Measurements from ENCODE around the gene MTHFD1L. TPM values are rescaled to one million over a fixed set of nuclear protein-coding genes. Genes with fewer than 3 reads are reported as not detected.

MTHFD1L gene
- total RNA-seq, 4 donors from 2014 or later: 2.4 to 19.2 (median 8.0) TPM

DNA sequence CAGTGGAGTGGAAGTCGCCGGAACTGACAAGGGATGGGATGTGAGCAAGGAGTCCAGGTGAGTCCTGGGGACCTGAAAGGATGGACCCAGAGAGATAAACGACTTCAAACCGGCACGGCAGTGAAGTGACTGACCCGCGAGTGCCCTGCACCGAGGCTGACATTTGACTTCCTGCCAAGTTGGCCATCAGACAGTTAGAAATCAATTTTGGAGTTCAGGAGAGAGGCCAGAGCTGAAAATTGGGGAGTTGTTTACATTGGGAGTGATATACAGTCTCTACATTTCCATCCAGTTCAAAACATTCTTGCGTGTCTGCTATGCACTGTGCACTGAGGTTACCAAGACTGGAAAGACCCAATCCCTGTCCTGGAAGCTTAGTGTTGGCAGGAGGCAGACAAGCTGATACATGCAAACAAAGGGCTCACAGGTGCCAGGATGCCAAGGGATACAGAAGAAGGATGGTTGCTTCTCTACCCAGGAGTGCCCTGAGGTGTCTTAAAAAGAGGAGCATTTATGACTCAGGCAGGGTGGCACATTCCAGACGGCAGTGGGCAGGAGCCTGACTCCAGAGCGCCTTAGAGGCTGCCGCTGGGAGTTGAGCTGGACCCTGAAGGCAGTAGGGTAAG is 186.6 kb downstream of the MTHFD1L start:
- no peak for DNase-seq
- WGBS, 2 donors: 55 to 60% methylated on average over 11 to 12 of the region's 12 CpGs
- no peak overlapping the region for H3K4me3 ChIP-seq
- no peak overlapping the region for H3K27ac ChIP-seq
- TF ChIP-seq CTCF (IDR thresholded peaks at IDR 0.05) (no peak), POLR2A (IDR thresholded peaks at IDR 0.05) (no peak)
- no peaks in the 10 kb centered on the region for H3K9me3 ChIP-seq
- H3K4me1 ChIP-seq: peaks cover 0 to 4% (median 0%) of the 10 kb centered on the region in 3 donors
- intact Hi-C loops (cut with DNase I): no loop called here
- H3K36me3 ChIP-seq: no peaks in the 10 kb centered on the region
- no peaks in the 10 kb centered on the region for H3K27me3 ChIP-seq

DNA sequence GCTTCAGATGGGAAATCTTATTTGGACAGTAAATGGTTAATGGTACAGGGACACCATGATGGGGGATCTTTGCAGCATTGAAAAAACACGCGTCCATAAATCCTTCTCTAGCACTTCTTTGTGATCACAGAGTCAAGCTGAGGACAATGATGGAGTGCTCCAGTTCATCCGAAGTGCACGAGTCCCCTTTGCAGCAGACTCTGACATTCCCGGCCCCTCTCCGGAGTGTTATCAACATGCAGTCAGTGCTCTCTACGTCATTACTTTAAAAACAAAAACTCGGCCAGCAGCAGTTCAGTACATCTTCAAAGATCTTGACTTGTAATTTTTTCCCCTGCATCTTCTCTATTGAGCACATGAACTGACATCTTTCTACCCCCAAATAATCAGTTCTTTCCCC is 188.8 kb downstream of the MTHFD1L start:
- no peak for DNase-seq
- H3K27ac ChIP-seq: peak overlapping the region in 1 of 4 donors; percentile 39
- WGBS, 2 donors: 59 to 70% methylated on average over 8 of the region's 8 CpGs

DNA sequence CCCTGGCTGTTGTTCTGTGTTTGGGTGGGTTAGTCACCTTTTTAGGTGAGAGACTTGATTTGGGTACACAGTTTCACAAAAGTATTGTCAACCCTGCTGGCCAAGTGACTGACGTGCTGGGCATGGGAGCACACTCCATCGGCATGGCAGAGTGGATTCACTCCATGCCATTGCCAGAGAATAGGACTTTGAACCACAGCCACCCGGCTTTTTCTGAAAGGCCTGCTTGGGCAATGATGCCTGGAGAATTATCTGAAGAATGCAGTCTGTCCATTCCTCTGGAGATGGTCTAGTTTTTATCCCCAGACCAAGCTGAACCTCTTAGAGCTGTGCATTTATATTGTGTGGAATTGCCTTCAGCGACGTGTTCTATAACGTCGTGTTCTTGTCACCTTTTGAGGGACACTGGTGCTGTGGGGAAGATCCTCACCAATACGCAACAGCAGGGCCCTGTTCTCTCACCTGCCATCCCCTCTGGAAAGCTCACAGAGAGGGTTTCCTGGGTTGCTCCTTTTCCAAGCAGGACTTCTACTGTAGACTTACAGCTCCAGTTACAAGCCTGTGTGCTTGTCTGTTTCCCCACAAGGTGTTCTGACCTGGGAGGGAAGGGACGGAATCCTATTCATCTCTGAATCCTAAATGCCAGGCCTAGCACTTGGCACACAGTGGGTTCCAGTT is 190.9 kb downstream of the MTHFD1L start:
- no peak for TF ChIP-seq CTCF (IDR thresholded peaks at IDR 0.05)
- no peak for TF ChIP-seq POLR2A (IDR thresholded peaks at IDR 0.05)
- Histone ChIP-seq H3K27me3 (no peaks in the 10 kb centered on the region), H3K36me3 (no peaks in the 10 kb centered on the region), H3K27ac (no peak overlapping the region), H3K9me3 (no peaks in the 10 kb centered on the region), H3K4me1 (peaks cover 0 to 14% (median 0%) of the 10 kb centered on the region in 3 donors), H3K4me3 (no peak overlapping the region)
- intact Hi-C loops (cut with DNase I): no loop called here
- WGBS, 2 donors: 88 to 96% methylated on average over 7 to 8 of the region's 9 CpGs
- DNase-seq: no peak

More for the DNA sequence above, 188.8 kb downstream of the MTHFD1L start:
- no peaks in the 10 kb centered on the region for H3K9me3 ChIP-seq
- H3K36me3 ChIP-seq: no peaks in the 10 kb centered on the region
- H3K4me1 ChIP-seq: peaks cover 0 to 4% (median 0%) of the 10 kb centered on the region in 3 donors
- H3K27me3 ChIP-seq: no peaks in the 10 kb centered on the region
- TF ChIP-seq CTCF (IDR thresholded peaks at IDR 0.05) (no peak), POLR2A (IDR thresholded peaks at IDR 0.05) (no peak)
- no peak overlapping the region for H3K4me3 ChIP-seq
- intact Hi-C loops (cut with DNase I): no loop called here

DNA sequence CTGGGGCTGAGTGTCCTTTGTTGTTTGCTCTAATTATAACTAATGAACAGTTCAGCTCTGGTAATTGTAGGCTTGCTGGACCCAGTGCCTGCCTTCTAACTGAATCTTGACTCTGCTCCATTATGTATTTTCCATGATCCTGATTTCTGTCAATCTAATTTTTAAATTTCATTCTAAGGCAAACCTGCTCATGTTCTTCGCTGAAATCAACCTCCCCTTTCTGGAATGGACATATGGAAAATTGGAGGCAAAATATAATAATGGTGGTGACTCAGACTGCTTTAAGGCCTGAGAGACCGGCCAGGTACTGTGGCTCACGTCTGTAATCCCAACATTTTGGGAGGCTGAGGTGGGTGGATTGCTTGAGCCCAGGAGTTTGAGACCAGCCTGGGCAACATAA is 191.6 kb downstream of the MTHFD1L start:
- intact Hi-C loops (cut with DNase I): no loop called here
- 87 to 93% methylated on average over 3 of the region's 3 CpGs for WGBS, 2 donors
- TF ChIP-seq CTCF (IDR thresholded peaks at IDR 0.05) (no peak), POLR2A (IDR thresholded peaks at IDR 0.05) (no peak)
- H3K27ac ChIP-seq: no peak overlapping the region
- peaks cover 0 to 12% (median 0%) of the 10 kb centered on the region in 3 donors for H3K4me1 ChIP-seq
- H3K36me3 ChIP-seq: no peaks in the 10 kb centered on the region
- no peak overlapping the region for H3K4me3 ChIP-seq
- H3K27me3 ChIP-seq: no peaks in the 10 kb centered on the region
- DNase-seq: no peak
- H3K9me3 ChIP-seq: no peaks in the 10 kb centered on the region

DNA sequence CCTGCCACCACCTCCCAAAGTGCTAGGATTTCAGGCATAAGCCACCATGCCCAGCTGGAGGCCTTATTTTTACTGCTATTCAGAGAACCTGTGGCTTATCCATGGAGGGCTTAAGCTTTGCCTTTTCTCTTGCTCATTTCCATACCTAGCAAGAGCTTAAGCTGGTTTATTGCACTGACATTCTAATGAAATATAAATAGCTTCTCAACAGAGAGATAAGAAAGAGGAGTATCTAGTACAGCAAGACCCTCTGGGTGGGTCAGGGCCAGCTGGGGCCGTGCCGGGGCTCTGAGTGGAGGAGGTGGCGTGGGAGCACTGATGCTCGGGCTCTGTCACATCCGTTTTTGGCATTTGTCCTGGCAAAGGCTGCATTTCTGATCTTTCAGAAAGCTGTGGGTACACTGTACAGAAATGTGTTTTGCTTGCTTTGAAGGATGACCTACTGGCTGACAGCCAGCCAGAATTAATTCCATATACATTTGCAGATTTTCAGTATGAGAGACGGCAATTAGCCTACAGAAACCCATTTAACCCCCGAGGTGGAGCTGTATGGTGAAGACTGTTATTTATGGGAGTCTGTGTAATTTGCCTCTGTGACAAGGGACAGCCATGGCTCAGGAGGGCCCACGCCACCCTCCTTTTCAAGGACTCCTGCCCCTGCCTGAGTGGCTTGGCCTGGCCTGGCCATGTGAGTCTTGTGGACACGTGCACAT is 192.7 kb downstream of the MTHFD1L start:
- intact Hi-C loops (cut with DNase I): no loop called here
- Histone ChIP-seq H3K27me3 (no peaks in the 10 kb centered on the region), H3K9me3 (no peaks in the 10 kb centered on the region), H3K4me3 (no peak overlapping the region), H3K36me3 (no peaks in the 10 kb centered on the region), H3K4me1 (peaks cover 0 to 17% (median 2%) of the 10 kb centered on the region in 3 donors), H3K27ac (no peak overlapping the region)
- no peak for DNase-seq
- no peak for TF ChIP-seq CTCF (IDR thresholded peaks at IDR 0.05)
- TF ChIP-seq POLR2A (IDR thresholded peaks at IDR 0.05): no peak
- 68 to 69% methylated on average over 8 to 9 of the region's 9 CpGs for WGBS, 2 donors
